Activated CD4-positive, alpha-beta T cell treated with anti-CD3 and anti-CD28 coated beads for 24 hours (primary cell): ENCODE data around the gene MORF4L2.

Experiments used
- DNase-seq, 2 donors: peaks; one replicate each; pipeline ENCODE4 v3.0.0-alpha.2; 2020; ENCODE audit warnings: low read depth in 2 of 2

MORF4L2 gene

GRCh38 chrX:103686199-103687072, at the start of gene MORF4L2:
MORF4L2 (minus strand) TSS chrX:103686699; CDS start chrX:103677027, 9,672 bp downstream.
- peak; percentile 60 to 64 for DNase-seq

GRCh38 chrX:103734125-103734760, 47.7 kb upstream of the MORF4L2 start:
- DNase-seq = no peak

GRCh38 chrX:103733017-103733416, 46.5 kb upstream of the MORF4L2 start:
- no peak for DNase-seq

GRCh38 chrX:103730796-103731493, 44.4 kb upstream of the MORF4L2 start:
- no peak for DNase-seq

- no peak for DNase-seq
Measured at GRCh38 chrX:103730147-103730795, 43.8 kb upstream of the MORF4L2 start.

- DNase-seq = no peak
Measured at GRCh38 chrX:103729015-103729414, 42.5 kb upstream of the MORF4L2 start.

- no peak for DNase-seq
Measured at GRCh38 chrX:103727115-103727514, 40.6 kb upstream of the MORF4L2 start.

GRCh38 chrX:103726477-103726876, 40.0 kb upstream of the MORF4L2 start:
- DNase-seq = no peak

- DNase-seq = no peak
Measured at GRCh38 chrX:103722505-103722904, 36.0 kb upstream of the MORF4L2 start.

- DNase-seq = no peak
Measured at GRCh38 chrX:103718120-103718519, 31.6 kb upstream of the MORF4L2 start.

GRCh38 chrX:103716962-103717361, 30.5 kb upstream of the MORF4L2 start:
- DNase-seq = no peak

- DNase-seq = no peak
Measured at GRCh38 chrX:103710609-103711008, 24.1 kb upstream of the MORF4L2 start, which contains the start of gene TMEM31. TMEM31 (plus strand) TSS chrX:103710909; CDS start chrX:103712259, 1,350 bp downstream.

- DNase-seq = no peak
Measured at GRCh38 chrX:103704863-103705262, 18.4 kb upstream of the MORF4L2 start.

- DNase-seq = no peak
Measured at GRCh38 chrX:103699243-103699642, 12.7 kb upstream of the MORF4L2 start.

- DNase-seq = no peak
Measured at GRCh38 chrX:103697687-103698086, 11.2 kb upstream of the MORF4L2 start.

- DNase-seq = no peak
Measured at GRCh38 chrX:103691059-103691458, 4.6 kb upstream of the MORF4L2 start.

GRCh38 chrX:103688946-103689345, 2.4 kb upstream of the MORF4L2 start:
- no peak for DNase-seq

GRCh38 chrX:103687696-103688201, 1.2 kb upstream of the MORF4L2 start:
- DNase-seq = peak; percentile 19 to 21

GRCh38 chrX:103687073-103687695, 685 bp upstream of the MORF4L2 start:
- DNase-seq = peak; percentile 69 to 77

- DNase-seq = no peak
Measured at GRCh38 chrX:103685396-103685795, 1.1 kb downstream of the MORF4L2 start.

GRCh38 chrX:103681443-103681842, 5.1 kb downstream of the MORF4L2 start:
- DNase-seq = no peak
